Measurements from ENCODE around the gene SFT2D2. TPM values are rescaled to one million over a fixed set of nuclear protein-coding genes. Genes with fewer than 3 reads are reported as not detected.
"Not testable (repeated sequence)": the region's sequence is repeated elsewhere in the genome, so short reads cannot be mapped to it uniquely, and the experiment has no call there.

SFT2D2 gene
- 5.6 TPM for polyA plus RNA-seq (2013, experiment 1 of 2)
- 6.1 TPM for polyA plus RNA-seq (2013, experiment 2 of 2)

DNA sequence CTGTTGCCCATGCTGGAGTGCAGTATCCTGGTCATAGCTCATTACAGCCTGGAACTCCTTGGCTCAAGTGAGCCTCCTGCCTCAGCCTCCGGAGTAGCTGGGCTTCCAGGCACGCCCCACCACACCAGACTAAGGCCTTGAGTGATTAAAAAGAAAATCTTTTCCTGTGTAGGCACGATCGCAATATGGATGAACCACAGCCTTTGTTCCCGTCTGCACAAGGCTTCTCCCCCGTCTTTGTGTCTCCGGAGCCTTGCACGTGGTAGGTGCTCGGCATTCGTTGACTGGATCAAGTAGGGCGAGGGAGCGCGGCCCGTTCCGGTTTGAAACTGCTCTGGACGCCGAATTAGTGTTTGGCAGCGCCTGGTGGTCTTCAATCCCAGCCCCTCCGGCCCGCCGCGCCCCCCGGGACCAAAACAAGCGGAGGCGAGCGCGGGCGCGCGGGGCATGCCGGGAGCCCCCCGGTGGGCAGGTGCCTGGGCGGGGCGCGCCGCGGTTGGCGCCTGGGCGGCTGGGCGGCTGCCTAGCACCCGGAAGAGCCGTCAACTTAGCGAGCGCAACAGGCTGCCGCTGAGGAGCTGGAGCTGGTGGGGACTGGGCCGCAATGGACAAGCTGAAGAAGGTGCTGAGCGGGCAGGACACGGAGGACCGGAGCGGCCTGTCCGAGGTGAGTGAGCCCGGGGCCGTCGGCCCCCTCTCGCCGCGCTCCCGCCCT lies at the start of gene SFT2D2:
Gene SFT2D2 (plus strand): TSS at position 529 of the 715 bp plus-strand sequence. CDS start 76 bp downstream, at position 605.
- Histone ChIP-seq H3K27ac (ENCODE audit: low read depth, low read length) (peak within 1 kb of the TSS; percentile 86), H3K27me3 (ENCODE audit: insufficient read depth, low read length) (no peaks in the 10 kb centered on the region), H3K4me1 (ENCODE audit: insufficient read depth, low read length) (peaks cover 8% of the 10 kb centered on the region; the same call in 1 of the 2 replicates), H3K9ac (ENCODE audit: low read depth, low read length) (peak within 1 kb of the TSS; percentile 91), H3K4me3 (ENCODE audit: low read length) (peak within 1 kb of the TSS; percentile 94), H3K36me3 (ENCODE audit: insufficient read depth, low read length) (no peaks in the 10 kb centered on the region), H3K9me3 (ENCODE audit: insufficient read depth, low read depth, low read length) (peaks cover 8% of the 10 kb centered on the region; the same call in 1 of the 2 replicates)
- 2% methylated on average over 58 of the region's 58 CpGs for whole genome bisulfite sequencing

DNA sequence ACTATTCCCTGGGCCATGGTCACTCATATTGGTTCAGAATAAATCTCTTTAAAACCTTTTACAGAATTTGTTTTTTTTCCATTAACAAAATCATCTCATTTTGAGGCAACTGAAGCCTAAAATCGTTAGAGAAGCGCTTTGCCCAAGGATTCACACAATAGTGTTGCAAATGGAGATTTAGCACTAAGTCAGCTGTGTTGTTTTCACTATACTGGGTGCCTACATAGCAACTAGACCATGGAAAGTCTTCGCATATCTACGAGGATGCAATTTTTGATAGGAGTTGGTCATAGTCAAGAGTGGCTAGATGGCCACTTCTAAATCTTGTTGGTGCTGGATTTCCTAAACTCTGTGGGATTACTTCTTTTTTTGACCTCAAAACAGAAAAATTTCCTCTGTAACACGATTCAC lies 47.6 kb upstream of the SFT2D2 start:
- H3K27ac ChIP-seq (ENCODE audit: low read depth, low read length): peak overlapping the region; percentile 81; the same call in 1 of the 2 replicates
- H3K4me3 ChIP-seq (ENCODE audit: low read length): peak overlapping the region; percentile 92
- H3K4me1 ChIP-seq (ENCODE audit: insufficient read depth, low read length): peaks cover 4% of the 10 kb centered on the region; the same call in 1 of the 2 replicates
- 76% methylated on average over 5 of the region's 5 CpGs for WGBS
- H3K9ac ChIP-seq (ENCODE audit: low read depth, low read length): no peak overlapping the region; the same call in 1 of the 2 replicates
- H3K27me3 ChIP-seq (ENCODE audit: insufficient read depth, low read length): no peaks in the 10 kb centered on the region
- H3K36me3 ChIP-seq (ENCODE audit: insufficient read depth, low read length): no peaks in the 10 kb centered on the region
- H3K9me3 ChIP-seq (ENCODE audit: insufficient read depth, low read depth, low read length): no peaks in the 10 kb centered on the region

DNA sequence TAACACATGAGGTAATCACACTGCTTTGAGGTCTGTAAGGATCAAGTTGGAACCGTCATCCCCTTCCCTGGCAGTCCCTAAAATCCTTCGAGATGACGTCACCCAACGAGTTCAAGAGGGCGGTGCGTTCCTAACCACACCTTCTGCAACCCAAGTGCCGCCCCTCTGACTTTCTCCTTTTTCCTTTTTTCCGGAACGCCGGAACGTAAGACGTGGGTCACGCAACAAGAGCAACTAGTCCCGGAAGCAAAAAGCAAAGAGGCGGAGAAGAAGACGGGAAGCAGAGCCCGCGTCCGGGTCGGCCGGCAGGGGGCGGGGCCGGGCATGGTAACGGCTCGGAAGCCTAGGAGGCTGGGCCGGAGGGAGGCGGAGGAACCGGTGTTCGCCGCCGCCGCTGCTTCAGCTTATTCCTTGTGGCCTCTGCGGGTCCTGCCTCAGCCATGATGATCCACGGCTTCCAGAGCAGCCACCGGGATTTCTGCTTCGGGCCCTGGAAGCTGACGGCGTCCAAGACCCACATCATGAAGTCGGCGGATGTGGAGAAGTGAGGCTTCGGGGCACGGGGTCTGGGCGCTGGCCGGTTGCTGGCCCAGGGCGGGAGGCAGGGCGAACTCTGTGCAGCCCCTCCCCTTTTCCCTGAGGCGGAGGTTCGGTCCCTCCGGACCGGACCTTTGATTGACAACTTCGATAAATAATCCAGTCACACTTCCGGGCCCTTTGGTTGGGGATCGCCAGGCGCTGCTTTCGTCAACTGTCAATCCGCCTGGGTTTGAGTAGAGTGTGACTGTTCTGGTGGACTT lies 47.0 kb upstream of the SFT2D2 start, which contains the start of gene TIPRL:
Gene TIPRL (plus strand): TSS at position 325 of the 800 bp plus-strand sequence. CDS start 116 bp downstream, at position 441.
- Histone ChIP-seq H3K27ac (ENCODE audit: low read depth, low read length) (peak within 1 kb of the TSS; percentile 92), H3K4me1 (ENCODE audit: insufficient read depth, low read length) (peaks cover 4% of the 10 kb centered on the region; the same call in 1 of the 2 replicates), H3K9ac (ENCODE audit: low read depth, low read length) (peak within 1 kb of the TSS; percentile 88), H3K27me3 (ENCODE audit: insufficient read depth, low read length) (no peaks in the 10 kb centered on the region), H3K9me3 (ENCODE audit: insufficient read depth, low read depth, low read length) (no peaks in the 10 kb centered on the region), H3K4me3 (ENCODE audit: low read length) (peak within 1 kb of the TSS; percentile 92), H3K36me3 (ENCODE audit: insufficient read depth, low read length) (no peaks in the 10 kb centered on the region)
- WGBS: under 1% methylated on average over 52 of the region's 56 CpGs

DNA sequence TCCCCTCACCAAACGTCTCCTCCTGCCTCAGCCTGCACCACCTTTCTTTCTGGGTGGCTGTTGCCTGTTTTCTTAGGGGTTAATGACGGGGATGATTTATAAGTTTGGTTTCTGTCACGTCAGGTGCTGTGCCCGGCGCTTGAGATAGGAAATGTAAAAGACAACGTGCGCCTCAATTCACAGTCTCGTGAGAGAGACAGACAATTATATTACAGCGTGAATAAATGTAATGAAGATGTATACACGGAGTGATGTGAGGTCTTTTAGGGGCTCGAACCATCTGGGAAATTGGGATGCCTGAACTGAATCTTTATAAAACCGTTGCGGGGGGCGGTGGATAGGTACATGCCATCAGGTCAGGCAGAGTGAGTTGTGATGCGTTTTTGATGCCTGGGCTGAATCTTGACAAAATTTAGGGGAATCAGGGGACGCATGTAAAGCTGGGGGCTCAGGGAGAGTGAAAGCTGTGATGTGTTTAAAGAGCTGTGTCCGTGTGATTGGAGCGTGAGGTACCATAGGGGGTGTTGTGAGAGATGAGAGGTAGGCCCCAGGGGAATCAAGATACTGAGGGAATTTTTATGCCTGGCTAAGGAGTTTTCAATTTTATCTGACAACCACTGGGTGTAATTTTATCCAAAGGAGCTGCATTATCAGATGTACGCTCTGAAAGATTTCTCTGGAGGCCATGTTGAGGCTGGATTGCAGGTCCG lies 46.2 kb upstream of the SFT2D2 start:
- Histone ChIP-seq H3K36me3 (ENCODE audit: insufficient read depth, low read length) (0 out of 2 replicates have a peak, but pooled peaks cover under 1% of the 10 kb centered on the region), H3K9ac (ENCODE audit: low read depth, low read length) (peak overlapping the region; percentile 88), H3K4me3 (ENCODE audit: low read length) (peak overlapping the region; percentile 92), H3K4me1 (ENCODE audit: insufficient read depth, low read length) (peaks cover 4% of the 10 kb centered on the region; the same call in 1 of the 2 replicates), H3K9me3 (ENCODE audit: insufficient read depth, low read depth, low read length) (no peaks in the 10 kb centered on the region), H3K27ac (ENCODE audit: low read depth, low read length) (peak overlapping the region; percentile 92; the same call in 1 of the 2 replicates), H3K27me3 (ENCODE audit: insufficient read depth, low read length) (no peaks in the 10 kb centered on the region)
- 10% methylated on average over 20 of the region's 20 CpGs for WGBS

DNA sequence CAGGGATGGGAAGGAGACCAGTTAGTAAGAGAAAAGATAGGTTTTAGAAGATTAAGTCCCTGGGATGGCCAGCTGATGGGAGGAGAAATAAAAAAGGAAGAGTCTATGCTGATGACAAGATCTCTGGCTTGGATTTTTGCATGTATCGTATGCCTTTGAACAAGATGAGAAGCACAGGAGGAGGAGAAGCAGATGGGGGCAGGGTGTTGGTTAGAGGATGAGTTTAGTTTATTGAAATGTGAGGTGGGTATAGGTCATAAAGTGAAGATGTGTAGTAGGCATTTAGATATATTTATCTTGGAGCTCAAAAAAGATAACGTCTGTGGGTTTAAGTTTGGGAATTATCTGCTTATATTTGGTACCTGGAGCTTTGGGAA lies 45.7 kb upstream of the SFT2D2 start:
- Histone ChIP-seq H3K9me3 (ENCODE audit: insufficient read depth, low read depth, low read length) (no peaks in the 10 kb centered on the region), H3K9ac (ENCODE audit: low read depth, low read length) (peak overlapping the region; percentile 88; the same call in 1 of the 2 replicates), H3K36me3 (ENCODE audit: insufficient read depth, low read length) (peaks cover 5% of the 10 kb centered on the region; the same call in 1 of the 2 replicates), H3K4me3 (ENCODE audit: low read length) (peak overlapping the region; percentile 92), H3K4me1 (ENCODE audit: insufficient read depth, low read length) (peaks cover 4% of the 10 kb centered on the region; the same call in 1 of the 2 replicates), H3K27ac (ENCODE audit: low read depth, low read length) (no peak overlapping the region), H3K27me3 (ENCODE audit: insufficient read depth, low read length) (no peaks in the 10 kb centered on the region)
- WGBS: 74% methylated on average over 2 of the region's 2 CpGs

DNA sequence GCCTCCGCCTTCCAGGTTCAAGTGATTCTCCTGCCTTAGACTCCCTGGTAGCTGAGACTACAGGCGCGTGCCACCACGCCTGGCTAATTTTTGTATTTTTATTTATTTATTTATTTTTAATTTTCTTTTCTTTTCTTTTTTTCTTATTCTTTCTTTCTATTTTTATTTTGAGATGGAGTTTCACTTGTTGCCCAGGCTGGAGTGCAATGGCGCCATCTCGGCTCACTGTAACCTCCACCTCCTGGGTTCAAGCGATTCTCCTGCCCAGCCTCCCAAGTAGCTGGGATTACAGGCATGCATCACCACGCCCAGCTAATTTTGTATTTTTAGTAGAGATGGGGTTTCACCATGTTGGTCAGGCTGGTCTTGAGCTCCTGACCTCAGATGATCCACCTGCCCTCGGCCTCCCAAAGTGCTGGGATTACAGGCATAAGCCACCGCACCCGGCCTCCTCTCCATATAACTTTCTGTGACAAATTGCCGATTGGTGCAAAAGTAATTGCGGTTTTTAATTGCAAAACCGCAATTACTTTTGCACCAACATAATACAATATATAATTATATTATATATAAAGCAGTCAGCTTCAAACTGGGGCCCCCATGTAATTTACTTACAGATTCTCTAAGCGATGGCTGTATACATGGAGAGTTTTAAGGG lies 44.6 kb upstream of the SFT2D2 start:
- not testable (repeated sequence) for H3K9ac ChIP-seq (ENCODE audit: low read depth, low read length); H3K36me3 ChIP-seq (ENCODE audit: insufficient read depth, low read length); H3K4me1 ChIP-seq (ENCODE audit: insufficient read depth, low read length); H3K4me3 ChIP-seq (ENCODE audit: low read length); H3K27me3 ChIP-seq (ENCODE audit: insufficient read depth, low read length); H3K9me3 ChIP-seq (ENCODE audit: insufficient read depth, low read depth, low read length); H3K27ac ChIP-seq (ENCODE audit: low read depth, low read length)
- WGBS: 98% methylated on average over 10 of the region's 15 CpGs

DNA sequence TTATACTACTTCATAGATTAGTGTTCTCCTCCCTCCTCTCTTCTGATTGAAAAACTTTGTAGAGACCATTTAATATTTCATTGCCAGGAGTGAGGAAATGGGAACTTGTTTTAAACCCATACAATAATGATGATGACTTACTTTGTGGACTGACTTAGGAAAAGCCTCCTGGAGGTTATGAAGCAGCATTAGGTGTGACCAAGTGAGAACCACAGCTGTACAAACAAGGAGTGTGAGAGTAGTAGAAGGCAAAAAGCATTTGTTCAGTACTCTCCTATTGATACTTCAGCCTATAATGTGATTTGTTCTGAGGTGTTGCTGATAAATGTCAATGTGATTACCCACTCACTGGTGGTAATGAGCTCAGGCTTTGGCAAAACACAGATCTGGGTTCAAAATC lies 38.6 kb upstream of the SFT2D2 start:
- Histone ChIP-seq H3K36me3 (ENCODE audit: insufficient read depth, low read length) (peaks cover 31% of the 10 kb centered on the region), H3K9me3 (ENCODE audit: insufficient read depth, low read depth, low read length) (no peaks in the 10 kb centered on the region), H3K4me1 (ENCODE audit: insufficient read depth, low read length) (no peaks in the 10 kb centered on the region), H3K27me3 (ENCODE audit: insufficient read depth, low read length) (no peaks in the 10 kb centered on the region), H3K9ac (ENCODE audit: low read depth, low read length) (no peak overlapping the region), H3K4me3 (ENCODE audit: low read length) (no peak overlapping the region), H3K27ac (ENCODE audit: low read depth, low read length) (no peak overlapping the region)

DNA sequence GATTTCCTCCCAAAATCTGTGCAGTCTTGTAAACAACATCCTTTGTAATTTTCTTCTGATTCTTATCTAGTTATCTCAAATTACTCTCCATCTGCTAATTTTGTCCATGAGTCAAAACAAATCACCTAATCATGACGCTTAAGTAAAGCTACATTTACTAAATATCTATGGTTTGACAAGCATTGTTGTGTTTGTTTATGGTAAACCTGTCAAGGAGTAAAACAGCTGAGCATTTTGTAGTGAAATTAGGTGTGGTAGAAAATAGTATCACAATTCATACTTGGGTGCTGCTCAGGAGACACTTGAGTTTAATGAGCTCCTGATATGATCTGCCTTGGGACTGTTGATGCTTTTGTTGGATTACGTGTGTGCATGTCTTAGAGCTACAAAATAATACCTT lies 35.4 kb upstream of the SFT2D2 start:
- Histone ChIP-seq H3K4me1 (ENCODE audit: insufficient read depth, low read length) (no peaks in the 10 kb centered on the region), H3K9ac (ENCODE audit: low read depth, low read length) (no peak overlapping the region), H3K27ac (ENCODE audit: low read depth, low read length) (no peak overlapping the region), H3K4me3 (ENCODE audit: low read length) (no peak overlapping the region), H3K27me3 (ENCODE audit: insufficient read depth, low read length) (no peaks in the 10 kb centered on the region), H3K36me3 (ENCODE audit: insufficient read depth, low read length) (peaks cover 41% of the 10 kb centered on the region), H3K9me3 (ENCODE audit: insufficient read depth, low read depth, low read length) (no peaks in the 10 kb centered on the region)
- 86% methylated on average over 1 of the region's 2 CpGs for WGBS

DNA sequence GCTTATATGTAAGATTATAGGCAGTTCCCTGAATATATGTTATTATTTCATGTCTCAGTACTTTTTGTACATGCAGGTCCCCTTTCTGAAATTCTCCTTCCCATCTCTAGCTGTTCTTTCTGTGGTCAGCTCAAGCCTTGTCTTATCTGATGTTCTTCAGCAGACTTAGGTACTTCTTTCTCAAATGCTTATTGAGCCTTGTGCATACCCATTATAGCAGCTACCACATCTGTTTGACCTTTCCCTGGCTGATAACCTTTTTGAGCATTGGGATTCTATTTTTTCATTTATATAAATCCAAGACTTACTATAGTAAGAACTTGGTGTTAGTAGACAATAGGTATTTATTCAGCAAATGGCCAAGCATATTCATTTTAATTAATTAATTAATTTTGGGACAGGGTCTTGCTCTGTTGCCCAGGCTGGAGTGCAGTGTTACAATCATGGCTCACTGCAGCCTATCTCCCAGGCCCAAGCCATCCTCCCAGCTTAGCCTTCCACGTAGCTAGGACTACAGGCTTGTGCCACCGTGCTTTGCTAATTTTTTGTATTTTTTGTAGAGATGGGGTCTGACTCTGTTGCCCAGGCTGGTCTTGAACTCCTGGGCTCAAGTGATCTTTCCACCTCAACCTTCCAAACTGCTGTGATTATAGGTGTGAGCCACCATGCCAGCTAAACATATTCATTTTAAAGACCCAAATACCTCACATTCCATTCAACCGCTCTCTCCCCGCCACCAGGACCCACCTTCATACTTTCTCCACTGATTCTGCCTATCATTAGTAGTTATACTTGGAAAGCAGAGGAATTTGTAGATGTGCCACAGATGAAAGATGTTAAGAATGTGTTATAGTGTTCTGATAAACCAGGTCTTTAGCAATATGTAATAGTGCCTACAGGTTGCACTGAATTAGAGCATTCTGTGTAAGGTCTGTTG lies 30.3 kb upstream of the SFT2D2 start:
- Histone ChIP-seq H3K27ac (ENCODE audit: low read depth, low read length) (no peak overlapping the region), H3K4me3 (ENCODE audit: low read length) (no peak overlapping the region), H3K9me3 (ENCODE audit: insufficient read depth, low read depth, low read length) (no peaks in the 10 kb centered on the region), H3K36me3 (ENCODE audit: insufficient read depth, low read length) (peaks cover 56% of the 10 kb centered on the region), H3K4me1 (ENCODE audit: insufficient read depth, low read length) (no peaks in the 10 kb centered on the region), H3K27me3 (ENCODE audit: insufficient read depth, low read length) (no peaks in the 10 kb centered on the region), H3K9ac (ENCODE audit: low read depth, low read length) (no peak overlapping the region)
- WGBS: 91% methylated on average over 4 of the region's 4 CpGs

Data from HUES64 (cell line).